GM21529 (cell line): ENCODE results near the gene PGF.

Experiments used
- ATAC-seq: cut with Tn5 transposase; IDR thresholded peaks from one replicate; pipeline ENCODE4 v1.9.1; 2021; ENCODE audit not compliant: unreplicated experiment

PGF gene

DNA sequence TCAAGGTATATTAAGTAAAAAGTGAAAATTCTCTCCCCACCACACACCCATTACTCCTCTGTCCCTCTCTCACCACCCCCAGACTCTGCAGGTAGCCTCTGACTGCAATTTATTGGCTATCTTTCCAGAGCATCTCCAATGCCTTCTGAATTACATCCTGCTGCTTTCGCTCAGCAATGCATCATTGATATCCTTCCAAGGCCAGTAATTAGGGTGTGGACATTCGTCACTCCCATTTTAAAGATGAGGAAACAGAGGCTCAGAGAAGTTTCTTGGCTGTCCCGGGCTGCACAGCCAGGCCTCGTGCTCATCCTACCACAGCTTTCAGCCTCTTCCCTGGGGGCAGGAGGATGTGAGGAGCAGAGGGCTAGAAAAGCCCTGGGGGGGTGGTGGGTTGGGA lies 23.6 kb upstream of the PGF start:
- ATAC-seq = no peak

DNA sequence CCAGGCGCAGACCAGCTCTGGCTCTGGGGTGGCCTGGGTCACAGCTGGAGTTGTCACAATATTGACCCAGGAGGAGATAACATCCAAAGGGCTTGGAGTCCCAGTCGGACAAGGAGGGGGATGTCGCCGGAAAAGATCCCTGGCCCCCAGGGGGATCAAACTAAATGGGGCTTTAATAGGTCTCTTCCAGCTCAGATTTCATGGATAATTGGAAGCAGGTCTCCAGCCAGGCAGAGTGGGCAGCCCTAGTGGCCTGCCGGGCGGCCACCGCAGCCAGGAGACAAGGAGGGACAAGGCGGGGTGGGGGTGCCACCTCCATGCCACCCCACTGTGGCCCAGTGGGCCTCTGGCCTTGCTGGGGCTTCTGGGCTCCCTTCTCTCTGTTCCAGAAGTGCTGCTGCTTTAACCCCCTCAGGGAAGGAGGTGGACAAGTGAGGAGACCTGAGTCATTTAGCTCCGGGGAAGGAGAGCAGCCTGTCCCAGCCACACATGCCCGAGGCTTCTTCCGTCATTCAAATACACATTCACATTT lies 23.1 kb upstream of the PGF start:
- no peak for ATAC-seq

DNA sequence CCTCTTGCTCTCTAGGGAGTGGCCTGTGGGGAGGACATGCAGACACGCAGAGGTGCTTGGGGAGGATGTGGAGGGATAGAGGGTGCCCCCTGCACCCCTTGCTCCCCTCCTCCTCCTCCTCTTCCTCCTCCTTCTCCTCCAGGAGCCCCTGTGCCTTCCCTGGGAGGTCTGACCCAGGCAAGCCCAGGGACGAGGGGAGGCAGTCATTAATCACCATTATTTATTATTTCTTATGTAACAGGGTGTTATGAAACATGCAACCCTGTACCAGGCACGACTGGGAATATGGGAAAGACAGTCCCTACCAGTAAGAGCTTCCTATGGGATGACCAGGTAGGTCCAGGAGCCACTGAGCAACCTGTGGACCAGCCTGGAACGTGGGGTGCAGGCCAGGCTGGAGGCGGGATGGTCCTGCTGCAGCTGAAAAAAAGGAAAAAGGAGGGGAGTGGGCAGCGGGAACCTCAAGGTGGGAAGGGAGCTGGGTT lies 22.5 kb upstream of the PGF start:
- no peak for ATAC-seq

DNA sequence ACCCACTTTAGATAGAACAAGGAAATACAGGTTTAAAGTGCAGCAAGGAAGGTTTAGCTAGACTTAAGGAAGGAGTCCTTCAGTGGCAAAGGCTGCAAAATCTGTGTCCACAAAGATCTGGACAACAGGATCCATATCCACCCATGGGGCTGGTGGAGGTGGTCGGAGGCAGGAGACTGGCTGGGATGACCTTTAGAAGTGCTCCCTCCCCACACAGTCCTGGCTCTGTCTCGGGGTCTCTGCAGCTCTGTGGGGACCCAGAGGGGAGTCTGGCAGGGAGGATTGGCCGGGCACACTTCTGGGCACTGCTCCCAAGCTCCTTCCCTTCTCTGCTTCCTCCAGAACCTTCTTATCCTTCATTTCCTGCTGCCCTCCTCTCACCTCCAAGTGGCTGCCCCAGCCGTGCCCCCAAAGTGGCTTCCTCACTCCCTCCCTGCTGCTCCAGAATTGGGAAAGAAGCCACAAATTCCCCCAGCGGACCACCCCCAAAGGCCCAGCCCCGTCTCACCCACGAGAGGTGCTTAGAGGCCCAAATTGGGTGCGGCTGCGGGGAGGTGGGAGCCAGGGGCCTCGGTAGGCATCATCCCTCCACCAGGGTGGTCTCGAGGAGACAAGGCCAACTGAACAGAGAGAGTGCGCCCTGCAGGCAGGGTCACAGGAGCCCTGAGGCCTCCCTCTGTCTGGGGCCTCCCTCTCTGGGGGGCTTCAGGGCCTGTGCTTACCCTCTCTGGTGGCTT lies 21.9 kb upstream of the PGF start:
- ATAC-seq = no peak

DNA sequence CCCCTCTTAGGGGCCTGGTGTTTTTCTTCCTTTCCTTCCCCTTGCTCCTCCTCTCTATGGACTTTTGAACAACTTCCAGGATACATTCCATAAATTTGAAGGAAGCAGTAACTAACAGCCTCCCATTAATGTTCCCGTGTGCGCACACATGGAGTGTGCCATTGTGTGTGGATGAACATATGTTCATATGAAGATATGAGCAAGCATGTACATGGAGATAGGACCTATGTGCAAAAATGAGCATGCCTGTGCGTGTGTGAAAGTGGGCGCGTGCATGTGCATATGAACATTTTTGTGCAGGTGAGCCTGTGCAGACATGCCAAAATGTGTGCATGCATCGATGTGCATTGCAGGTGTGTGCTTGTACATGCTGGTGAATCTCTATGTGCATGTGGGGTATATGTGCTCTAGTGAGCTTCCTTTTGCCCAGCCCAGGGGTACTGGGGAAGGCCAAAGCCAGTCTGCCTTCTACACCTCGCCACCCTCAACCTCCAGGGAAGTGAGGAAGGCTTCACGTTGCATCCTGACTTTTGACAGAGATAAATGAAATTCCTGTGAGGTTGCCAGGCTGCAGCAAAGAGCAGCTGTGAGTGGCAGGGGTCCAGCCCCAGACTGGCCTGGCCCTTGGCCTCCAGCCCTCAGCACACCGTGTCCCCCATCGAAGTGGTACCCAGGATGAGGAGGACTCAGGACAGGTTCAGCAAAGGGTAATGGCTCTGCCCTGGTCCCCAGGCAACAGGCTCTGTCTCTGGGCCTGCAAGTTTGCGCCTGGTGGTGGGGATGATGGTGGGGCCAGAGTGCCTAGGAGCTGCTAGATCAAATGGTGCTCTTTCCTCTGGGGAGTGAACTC lies 21.1 kb upstream of the PGF start:
- no peak for ATAC-seq

DNA sequence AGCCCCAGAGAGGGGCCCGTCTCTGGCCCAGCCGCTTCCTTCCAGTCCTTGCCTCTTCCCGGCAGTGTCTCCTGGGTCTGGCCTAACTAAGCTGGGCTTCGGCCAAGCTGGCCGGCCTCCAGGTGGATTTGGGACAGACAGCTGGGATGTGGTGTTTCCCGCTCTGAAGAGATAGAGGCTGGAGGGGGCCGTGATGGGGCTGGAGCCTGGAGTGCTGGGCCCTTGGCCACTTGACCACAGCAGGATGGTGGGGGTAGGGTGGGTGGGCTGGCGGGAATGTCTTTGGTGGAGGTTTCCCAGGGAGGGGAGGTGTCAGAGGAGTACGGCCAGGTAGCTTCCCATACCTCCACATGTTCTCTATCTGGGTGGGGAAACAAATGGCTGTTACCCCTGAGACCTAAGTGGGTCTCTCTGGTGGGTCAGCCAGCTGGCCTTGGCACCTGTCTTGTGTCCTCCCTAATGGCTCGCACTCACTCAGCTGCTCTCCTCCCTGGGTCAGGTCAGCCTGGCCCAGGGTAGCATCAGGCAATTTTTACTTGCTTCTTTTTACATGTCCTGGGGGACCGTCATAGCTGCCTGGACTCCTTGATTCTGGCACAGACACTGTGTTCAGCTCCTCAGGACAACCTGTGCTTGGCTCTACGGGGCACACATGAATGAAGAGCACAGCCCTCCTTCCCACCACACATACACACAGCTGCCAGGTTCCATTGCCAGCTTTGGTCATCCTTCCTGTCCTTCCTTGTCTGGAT lies 19.8 kb upstream of the PGF start:
- ATAC-seq = no peak

DNA sequence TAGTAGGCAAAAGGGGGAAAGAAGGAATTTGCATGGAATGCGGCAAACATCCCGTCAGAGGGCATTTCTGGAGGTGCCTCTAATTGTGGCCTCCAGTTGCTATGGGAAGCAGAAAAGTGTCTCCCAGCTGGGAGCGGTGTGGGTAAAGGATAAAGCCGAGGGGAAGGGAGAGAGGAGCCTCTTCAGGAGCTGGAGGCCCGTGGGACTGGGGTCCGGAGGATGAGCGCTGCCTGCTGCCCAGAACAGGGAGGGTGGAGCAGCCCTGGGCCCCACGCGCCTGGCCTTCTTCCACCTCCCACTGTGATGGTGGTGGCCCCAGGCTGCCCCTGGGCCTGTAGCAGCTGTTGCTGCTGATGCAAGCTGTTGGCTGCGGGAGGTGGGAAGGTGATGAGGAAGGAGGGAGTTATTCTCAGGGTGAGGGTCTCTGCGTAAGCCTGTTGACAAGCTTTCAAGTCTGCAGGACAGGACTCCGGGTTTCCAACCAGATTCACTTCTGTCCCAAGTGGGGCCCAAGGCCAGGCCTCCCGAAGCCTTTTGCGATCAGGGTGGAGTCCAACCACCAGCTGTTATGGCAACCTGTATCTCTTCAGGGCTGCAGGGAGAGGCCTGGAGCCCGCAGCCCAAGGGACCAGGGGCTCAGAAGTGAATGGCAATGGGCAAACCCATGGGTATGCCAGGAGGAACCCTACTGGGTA lies 19.1 kb upstream of the PGF start:
- ATAC-seq = no peak

DNA sequence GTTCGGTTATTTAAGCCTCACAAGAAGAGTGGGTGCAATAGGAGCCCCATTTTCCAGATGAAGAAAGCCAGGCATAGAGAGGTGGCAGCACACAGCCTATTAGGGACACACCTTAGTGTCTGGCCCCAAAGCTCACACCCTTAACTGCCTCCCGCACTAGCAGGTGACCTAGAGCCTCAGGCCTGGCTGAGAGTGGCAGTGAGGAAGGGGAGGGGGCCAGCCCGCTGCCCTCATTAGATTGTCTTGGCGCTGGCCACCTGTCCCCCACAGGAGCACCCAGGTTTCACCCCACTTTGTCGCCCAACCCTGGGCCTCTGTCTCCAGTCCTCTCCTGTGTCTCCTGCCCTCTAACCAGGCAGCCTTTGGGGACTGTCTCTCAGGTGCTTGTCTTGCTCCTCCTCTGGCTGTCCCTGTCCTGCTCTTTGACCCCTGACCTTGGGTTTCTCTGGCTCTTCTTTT lies 18.5 kb upstream of the PGF start:
- no peak for ATAC-seq

DNA sequence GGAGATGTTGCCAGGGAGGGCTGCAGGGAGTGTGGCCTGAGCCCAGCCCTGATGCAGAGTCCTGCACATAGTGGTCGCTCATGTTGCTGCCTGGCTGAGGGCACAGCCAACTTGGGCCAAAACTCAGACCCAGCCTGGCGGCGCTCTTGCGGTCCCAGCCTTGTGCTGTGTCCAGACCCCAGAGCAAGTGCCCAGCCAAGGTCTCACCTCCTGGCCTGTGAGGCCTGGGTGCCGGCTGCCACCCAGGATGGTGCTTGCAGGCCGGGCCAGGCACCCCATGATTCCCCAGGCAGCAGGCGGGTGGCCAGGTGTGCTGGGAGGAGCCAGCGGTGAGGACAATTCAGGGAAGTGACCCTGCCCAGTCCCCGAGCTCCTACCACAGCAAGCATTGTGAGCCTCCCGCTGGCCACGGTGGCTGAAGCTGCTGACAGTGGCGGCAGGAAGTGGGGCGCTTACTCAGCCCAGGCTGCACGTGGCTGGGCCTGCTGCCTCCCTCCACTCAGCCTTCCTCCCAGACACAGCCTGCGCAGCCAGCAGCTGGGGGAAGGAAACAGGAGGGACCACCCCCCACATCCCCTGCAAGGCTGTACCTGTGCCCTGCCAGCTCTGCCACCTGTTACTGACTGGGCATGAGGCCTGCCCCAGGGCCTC lies 17.7 kb upstream of the PGF start:
- no peak for ATAC-seq

DNA sequence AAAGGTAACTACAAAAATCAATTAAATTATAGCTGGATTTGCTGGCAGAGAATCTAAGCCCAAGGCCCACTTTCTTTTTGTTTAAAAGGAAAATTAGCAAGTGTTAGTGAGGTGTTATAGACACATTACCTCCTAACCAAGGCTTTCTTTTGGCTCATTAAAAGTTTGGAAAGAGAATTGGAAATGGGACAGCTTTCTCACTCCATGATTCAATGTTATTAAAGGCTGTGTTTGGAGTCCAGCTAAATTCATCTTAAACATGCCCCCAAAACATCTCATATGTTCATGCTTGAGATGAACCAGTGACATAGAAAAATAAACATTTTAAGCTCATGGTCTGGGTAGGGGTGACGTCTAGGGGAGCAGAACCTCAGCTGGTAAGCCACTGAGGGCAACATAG lies 13.4 kb upstream of the PGF start:
- no peak for ATAC-seq

DNA sequence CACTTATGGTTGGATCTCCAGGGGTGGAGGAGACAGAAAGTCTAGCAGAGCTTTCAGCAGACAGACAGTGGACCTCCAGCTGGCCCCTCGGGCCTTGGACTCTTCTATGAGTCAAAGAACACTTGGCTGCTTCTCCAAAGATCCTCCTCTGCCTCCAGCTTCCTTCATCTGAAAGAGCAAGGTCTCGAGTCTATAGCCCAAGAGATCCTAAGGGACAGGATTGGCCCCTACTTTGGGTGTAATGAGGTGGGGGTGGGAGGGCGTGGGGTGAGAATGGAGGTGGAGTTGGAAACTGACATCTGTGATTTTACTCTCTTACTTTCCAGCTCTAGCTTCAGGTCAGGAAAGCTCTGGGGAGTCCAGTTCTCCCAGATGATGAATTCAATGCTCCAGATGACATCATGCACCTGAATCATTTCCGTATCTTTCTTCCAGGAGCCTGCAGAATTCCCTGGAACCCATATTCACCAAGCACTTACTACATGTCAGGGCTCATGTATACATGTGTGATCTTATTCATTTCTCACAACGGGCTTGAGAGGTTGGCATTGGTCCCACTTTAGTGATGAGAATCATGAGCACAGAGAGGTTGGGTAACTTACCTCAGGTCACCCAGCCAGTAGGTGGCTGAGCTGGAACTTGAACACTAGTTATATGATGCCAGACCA lies 10.2 kb upstream of the PGF start:
- ATAC-seq = no peak

DNA sequence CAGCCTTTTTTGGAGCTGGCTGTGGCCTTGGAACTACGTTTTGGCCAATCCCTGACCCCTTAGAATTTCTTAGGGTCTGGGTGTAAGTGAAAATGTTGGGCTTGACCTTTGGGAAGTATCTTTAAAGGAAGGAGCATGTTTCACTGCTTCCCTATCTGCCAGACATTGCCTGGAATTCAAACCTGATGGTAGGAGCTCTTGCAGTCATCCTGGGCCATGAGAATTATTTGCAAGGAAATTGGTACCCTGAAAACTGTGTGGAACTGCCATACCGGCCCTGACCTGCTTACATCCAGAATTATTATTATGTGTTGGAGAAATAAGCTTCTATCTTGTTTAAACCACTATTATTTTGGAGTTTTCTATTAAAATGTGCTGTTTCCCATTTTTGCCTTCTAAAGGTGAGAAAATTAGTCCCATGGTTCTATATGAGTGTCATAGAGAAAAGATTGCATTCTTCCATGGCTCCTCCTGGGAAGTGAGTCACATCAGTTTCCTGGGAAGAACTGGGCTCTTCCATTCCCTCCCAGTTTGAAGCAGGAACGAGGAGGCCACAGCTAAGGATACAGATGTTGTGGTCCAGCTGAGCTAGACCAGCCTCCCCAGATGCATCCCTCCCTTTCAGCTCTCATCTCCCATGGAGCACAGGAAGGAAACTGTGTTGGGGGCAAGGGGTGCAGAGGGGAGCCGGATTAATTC lies 9.5 kb upstream of the PGF start:
- ATAC-seq = no peak

DNA sequence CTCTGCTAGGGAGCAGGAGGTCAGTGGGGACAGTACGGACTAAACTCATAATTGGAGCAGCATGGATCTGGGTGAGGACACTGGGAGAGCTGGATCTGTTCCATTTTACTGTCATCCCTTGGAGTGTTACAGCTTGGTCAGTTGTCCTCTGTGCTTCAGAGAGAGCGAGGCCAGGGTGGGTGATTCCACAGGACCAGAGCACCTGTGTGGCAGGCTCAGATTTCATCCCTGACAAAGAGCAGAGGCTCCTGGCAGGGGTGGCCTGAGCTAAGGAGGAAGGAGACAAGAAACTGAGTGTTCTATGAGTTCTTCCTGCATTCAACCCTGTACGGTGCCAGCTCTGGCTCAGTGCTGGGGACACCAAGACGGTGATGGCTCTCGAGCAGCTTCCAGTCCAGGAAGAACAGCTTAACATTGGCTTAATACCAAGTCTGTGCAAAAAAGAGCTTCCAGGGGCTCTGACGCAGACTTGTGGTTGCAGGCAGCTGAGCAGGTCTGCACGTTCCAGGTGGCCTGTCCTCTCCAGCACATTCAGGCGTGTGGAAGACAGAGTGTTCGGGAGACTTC lies 8.4 kb upstream of the PGF start:
- no peak for ATAC-seq

DNA sequence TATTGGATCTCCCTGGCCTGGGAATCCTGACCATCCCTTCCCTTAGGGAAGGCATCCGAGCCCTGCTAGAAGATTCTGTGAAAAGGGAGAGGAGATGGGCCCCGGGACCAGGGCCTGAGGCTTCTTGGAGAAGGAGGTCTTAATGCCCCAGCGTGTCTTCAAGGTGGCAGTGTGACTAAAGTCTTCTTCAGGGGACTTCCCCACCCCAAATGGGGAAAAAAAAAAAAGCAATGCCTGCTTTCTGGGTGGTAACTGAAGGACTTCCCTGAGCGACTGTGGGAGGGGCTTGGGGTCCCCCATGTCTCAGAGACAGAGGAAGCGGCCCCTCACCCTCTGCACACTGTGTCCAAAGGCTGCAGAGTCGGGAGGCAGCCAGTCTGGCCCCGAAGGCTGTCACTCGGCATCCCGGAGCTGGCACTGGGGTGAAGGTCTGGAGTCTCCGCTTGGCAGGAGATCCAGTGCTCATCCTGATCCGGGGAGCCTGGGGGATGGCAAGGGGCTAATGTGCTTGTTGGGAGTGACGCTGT lies 7.8 kb upstream of the PGF start:
- no peak for ATAC-seq

DNA sequence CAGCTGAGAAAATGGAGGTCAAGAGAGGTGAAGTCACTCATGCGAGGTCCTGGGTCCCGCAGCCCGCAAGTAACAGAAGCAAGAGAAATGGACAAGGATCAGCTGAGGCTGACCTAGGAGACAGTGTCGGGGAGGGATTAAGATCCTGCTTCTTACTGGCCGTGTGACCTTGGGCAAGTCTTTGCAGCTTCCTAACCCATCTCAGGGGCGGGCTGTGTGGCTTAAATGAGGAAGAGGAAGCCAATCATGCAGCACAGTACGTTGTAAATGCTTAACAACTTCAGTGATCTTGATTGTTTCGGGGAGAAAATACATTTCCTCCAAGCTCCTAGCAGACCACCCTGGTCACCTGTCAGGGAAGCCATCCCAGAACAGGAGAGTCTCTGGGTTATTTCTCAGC lies 7.1 kb upstream of the PGF start:
- ATAC-seq = no peak

DNA sequence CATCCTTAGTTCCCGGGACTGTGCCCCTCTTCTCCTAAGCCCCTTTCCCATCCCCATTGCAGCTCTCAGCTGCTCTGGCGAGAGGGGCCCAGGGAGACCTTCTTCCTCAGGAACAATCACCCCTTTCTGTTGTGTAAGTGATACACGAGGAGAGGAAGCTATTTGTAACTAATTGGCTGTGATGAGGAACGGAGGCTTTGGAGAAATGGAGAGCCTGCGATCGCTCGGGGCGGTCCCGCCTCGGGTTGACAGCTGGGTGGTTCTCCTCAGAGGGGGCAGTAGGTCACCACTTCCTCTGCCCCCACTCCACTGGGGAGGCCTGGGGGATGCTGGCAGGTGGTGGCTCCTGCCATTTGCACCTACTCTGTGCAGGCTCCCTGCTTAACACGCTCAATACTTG lies 6.6 kb upstream of the PGF start:
- no peak for ATAC-seq

DNA sequence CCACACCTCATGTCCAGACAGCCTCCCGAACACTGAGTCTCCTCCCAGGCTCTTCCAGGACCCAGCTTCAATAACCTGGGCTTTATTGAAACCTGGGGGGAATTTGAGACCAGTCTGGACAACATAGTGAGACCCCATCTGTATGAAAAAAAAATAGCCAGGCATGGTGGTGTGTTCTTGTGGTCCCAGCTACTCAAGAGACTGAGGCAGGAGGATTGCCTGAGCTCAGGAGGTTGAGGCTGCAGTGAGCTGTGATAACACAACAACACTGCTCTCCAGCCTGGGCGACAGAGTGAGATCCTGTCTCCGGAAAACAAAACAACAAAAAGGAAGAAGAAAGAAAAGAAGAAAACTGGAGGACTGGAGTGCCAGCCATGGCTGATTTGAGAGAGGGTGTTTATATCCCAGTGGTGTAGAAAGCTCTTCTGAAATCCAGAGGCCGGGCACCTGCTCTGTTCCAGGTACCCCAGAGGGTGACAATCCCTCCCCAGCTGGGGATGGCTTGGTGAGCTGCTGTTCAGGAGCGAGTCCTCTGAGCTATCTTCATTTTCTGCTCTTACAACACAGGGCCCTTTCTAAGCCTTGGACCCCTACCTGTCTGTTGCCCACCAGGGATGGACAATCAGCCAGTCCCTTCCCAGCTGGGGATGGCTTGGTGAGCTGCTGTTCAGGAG lies 6.0 kb upstream of the PGF start:
- no peak for ATAC-seq

DNA sequence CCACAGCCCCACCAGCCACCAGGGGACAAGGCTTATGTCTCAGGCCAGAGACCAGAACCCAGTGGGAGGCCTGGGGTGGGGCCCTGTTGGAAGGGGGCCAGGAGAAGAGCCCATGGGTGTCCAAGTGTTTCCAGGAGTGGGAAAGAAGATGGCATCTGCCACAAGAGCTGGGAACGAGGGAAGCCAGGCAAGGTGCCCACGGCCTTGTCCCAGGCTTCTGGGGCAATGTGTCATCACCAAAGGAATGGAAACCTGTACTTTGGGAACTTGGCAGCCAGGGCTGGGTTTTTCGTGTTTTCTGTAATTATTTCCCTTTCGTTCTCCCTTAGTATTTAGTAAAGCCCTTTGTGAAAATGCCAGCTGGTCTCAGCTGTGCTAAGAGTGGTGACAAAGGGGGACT lies 5.3 kb upstream of the PGF start:
- no peak for ATAC-seq
